Fibroblast of the aortic adventitia (primary cell): ENCODE measurements around the gene HSD17B1. TPM values are rescaled to one million over a fixed set of nuclear protein-coding genes. Genes with fewer than 3 reads are reported as not detected.

ENCODE experiments used
- DNase-seq: peaks from one replicate; pipeline ENCODE4 v3.0.0-alpha.2; 2010; ENCODE audit warnings: low read depth
- H3K4me3 ChIP-seq: 2 replicates; pipeline ENCODE4 v1.5.1; 2011; ENCODE audit warnings: low read depth, mild to moderate bottlenecking, control low read depth, low read length, moderate library complexity
- CTCF ChIP-seq: IDR thresholded peaks from 2 replicates; pipeline ENCODE4 v1.5.1; 2011; ENCODE audit warnings: mild to moderate bottlenecking, low read length, control low read depth, inconsistent platforms; ENCODE audit not compliant: insufficient read depth
- total RNA-seq: library from RNA; depleted of rRNA; stranded (reverse); fragments of >200 nt; gene quantifications from 2 replicates; pipeline ENCODE4 v1.2.3, GENCODE V29; 2012; ENCODE audit warnings: low replicate concordance

The HSD17B1 gene
- total RNA-seq, 1 donor = 0.99 TPM

- no peak for TF ChIP-seq CTCF
- DNase-seq = peak; percentile 35
- no peak overlapping the region for H3K4me3 ChIP-seq
These were observed 39.9 kb upstream of the HSD17B1 start for GRCh38 chr17:42512733-42513251.

GRCh38 chr17:42513686-42514085 lies 39.0 kb upstream of the HSD17B1 start:
- no peak for DNase-seq
- TF ChIP-seq CTCF = no peak
- H3K4me3 ChIP-seq = no peak overlapping the region

- no peak overlapping the region for H3K4me3 ChIP-seq
- no peak for TF ChIP-seq CTCF
- DNase-seq = no peak
These were observed 38.4 kb upstream of the HSD17B1 start for GRCh38 chr17:42514279-42514678.

- TF ChIP-seq CTCF = no peak
- no peak for DNase-seq
- H3K4me3 ChIP-seq = no peak overlapping the region
These were observed 37.9 kb upstream of the HSD17B1 start for GRCh38 chr17:42514867-42515266.

GRCh38 chr17:42517516-42517915 lies 35.2 kb upstream of the HSD17B1 start:
- peak; percentile 91 for TF ChIP-seq CTCF
- DNase-seq = peak; percentile 96
- H3K4me3 ChIP-seq = no peak overlapping the region

- TF ChIP-seq CTCF = no peak
- peak; percentile 99 for DNase-seq
- peak overlapping the region; percentile 4 for H3K4me3 ChIP-seq
These were observed 34.5 kb upstream of the HSD17B1 start for GRCh38 chr17:42518046-42518754.
